GM21447 (cell line): Measurements from ENCODE around the gene GIT2.
"Not testable (repeated sequence)": the region's sequence is repeated elsewhere in the genome, so short reads cannot be mapped to it uniquely, and the experiment has no call there.

Source experiments
- ATAC-seq: cut with Tn5 transposase; IDR thresholded peaks from one replicate; pipeline ENCODE4 v1.9.1; 2021; ENCODE audit not compliant: unreplicated experiment

The GIT2 gene

DNA sequence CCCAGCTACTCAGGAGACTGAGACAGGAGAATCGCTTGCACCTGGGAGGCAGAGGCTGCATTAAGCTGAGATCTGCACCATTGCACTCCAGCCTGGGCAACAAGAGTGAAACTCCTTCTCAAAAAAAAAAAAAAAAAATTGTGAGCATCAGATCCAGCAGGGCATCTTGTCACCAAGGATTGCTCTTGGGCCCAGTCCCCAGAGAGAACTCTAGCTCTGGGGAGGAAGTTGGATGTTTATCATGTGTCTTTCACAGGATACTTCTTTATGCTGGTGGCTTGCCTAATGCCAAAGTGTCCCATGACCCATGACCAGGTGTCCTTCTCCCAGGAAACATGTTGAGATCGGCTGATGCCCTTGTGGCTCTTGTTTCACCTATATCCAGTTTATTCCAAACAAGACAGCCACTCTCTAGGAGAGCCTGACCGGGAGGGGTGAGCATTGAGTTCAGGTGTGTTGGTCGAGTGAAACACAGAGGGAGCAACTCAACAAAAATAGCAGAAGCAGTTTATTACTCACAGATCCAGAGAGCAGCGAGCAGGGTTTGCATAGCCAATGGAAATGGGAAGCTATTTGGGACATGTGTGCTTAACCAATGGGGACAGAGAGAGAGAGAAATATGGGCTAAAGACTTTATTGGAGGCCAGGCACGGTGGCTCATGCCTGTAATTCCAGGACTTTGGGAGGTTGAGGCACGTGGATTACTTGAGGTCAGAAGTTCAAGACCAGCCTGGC, 102.7 kb downstream of the GIT2 start:
- peak; percentile 2 for ATAC-seq

DNA sequence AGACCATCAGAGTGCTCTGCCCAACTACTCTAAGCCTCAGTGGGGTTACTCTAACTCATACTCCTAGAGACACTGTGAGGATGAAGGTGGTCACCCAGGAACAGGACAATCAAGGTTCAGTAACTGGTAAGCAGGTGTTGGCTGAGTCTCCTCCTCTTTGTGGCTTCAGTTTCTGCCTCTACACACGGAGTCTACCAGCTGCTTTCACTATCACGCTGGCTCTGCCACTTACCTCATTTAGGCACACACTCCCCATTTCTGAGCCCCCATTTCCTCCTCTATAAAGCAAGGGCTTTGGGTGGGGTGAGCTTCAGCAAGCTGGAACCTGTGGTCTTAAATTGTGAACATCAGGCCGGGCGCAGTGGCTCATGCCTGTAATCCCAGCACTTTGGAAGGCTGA, 103.4 kb downstream of the GIT2 start:
- ATAC-seq, result peak; percentile 63

- no peak for ATAC-seq
Measured at GRCh38 chr12:109892165-109892715, 103.9 kb downstream of the GIT2 start.

- ATAC-seq, result not testable (repeated sequence)
Measured at GRCh38 chr12:109891731-109892130, 104.4 kb downstream of the GIT2 start.

- no peak for ATAC-seq
Measured at GRCh38 chr12:109890620-109891170, 105.5 kb downstream of the GIT2 start.

DNA sequence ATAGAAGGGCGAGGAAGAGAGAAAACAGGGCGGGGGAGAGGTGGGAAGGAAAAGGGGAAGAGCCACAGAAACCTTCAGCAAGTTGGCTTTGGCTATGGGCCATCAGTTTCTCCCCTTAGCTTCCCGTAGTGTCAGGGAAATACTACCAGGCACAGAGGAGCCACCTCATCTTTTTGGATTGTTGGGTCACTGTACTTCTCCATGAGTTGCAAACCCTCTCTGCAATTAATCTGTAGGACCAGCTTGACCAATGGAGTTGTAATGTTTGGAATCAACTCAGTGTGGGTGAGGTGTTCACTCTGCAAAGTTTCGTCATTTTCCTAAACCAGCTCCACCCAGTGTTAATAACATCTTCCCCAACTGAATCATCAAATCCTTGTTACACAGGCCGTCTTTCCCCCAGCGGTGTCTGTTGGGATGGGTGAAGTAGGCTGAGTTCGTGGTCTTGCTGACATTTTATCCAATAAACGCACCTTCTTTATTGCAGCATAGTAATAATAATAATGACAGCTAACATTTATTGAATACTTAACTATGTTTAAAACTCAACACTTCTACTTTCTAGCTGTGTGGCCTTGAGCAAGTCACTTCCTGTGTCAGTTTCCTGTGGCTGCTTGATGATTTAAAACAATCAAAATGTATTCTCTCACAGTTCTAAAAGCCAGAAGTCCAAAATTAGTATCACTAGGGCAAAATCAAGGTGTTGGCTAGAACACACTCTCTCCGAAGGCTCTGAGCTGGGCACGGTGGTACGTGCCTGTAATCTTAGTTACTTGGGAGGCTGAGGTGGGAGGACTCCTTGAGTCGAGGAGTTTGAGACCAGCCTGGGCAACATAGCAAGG, 107.8 kb downstream of the GIT2 start:
- peak; percentile 37 for ATAC-seq

DNA sequence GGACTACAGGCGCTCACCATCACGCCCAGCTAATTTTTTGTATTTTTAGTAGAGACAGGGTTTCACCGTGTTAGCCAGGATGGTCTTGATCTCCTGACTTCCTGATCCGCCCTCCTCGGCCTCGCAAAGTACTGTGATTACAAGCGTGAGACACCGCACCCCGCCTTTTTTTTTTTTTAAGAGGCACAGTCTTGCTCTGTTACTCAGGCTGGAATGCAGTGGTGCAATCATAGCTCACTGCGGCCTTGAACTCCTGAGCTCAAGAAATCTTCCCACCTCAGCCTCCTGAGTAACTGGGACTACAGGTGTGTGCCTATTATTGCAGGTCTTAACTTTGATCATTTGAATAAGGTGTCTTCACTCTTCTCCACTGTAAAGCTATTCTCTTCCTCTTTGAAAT, 110.6 kb downstream of the GIT2 start:
- ATAC-seq, result no peak

- ATAC-seq, result no peak
Measured at GRCh38 chr12:109883461-109883860, 112.7 kb downstream of the GIT2 start.

DNA sequence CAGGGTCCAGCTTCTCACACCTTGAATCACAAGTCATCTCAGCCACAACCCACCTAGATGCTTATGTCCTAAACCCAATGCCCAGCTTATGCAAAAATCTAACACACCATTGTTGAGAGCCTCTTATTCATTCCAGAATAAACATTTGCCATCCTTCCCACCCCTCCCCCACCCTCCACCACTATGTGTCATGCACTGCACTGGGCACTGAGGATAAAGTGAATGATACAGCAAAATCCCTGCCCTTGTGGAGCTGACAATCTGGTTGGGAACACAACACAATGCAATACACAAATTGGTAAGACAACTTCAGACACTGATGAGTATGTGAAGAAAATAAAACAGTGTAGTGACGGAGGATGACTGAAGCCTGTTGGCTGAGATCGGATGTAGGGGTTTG, 114.4 kb downstream of the GIT2 start:
- no peak for ATAC-seq

- no peak for ATAC-seq
Measured at GRCh38 chr12:109880938-109881337, 115.2 kb downstream of the GIT2 start.

DNA sequence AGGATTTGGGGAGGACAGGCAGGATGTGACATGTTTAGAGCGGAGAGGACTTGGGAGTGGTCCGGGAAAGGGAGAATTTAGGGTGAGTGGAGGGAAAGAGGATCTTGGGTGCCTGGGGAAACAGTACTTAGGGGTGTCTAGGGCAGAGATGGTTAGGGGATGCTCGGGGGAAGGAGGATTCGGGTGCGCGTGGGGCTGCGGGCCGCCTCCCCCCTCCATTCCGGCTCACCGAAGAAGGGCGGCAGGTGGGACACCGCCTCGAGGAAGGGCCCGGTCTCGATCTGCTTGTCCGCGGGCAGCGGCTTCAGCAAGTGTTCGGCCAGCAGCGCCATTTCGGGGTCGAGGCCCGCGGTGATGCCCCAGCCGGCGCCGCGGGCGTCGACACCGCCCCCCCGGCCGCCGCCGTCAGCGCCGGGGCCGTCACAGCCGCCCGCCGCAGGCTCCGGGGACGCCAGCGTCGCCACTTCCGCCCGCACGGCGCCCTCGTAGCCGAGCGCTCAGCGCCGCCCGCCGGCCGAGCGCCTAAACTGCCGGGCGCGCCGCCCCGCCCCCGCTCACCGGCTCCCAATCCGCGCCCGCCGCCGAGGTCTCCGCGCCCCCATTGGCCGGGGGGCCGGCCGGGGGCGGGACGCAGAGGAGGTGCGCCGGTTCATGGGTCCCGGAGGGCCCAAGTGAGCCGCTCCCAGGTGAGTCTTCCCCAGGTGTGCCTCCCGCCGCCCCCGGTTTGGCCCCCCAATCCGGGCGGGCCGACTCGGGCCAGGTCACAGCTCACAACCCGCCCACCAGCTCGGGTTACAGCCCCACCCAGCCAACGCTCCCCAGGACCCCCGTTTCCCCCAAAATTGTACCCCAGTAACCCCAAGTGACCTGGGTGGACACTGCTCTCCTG, 115.9 kb downstream of the GIT2 start, which contains the start of gene GLTP:
Gene GLTP, minus strand, starts transcription at position 499 of the 889 bp plus-strand sequence. Its CDS starts 167 bp downstream, at position 332.
- ATAC-seq, result peak; percentile 84
